Left renal pelvis (tissue), 4 donors: ENCODE measurements around the gene ZFP64. TPM values are rescaled to one million over a fixed set of nuclear protein-coding genes. Genes with fewer than 3 reads are reported as not detected.
"Not testable (repeated sequence)": the region's sequence is repeated elsewhere in the genome, so short reads cannot be mapped to it uniquely, and the experiment has no call there.

Source experiments
- DNase-seq, 4 donors: peaks; one replicate each; pipeline ENCODE4 v3.0.0-alpha.2; 2013; ENCODE audit warnings: low read depth in 4 of 4, low spot score in 3 of 4
- polyA plus RNA-seq, 4 donors: library from polyadenylated mRNA; unstranded; fragments of 120-200 nt; gene quantifications; one replicate each; pipeline ENCODE4 v1.2.1, GENCODE V29; 2013; ENCODE audit not compliant: insufficient read length in 4 of 4

The ZFP64 gene
- polyA plus RNA-seq, 4 donors, result 19.6 to 23.8 (median 21.7) TPM

- no peak for DNase-seq
Measured at GRCh38 chr20:52207020-52207810, 15.6 kb upstream of the ZFP64 start.

- DNase-seq, result no peak
Measured at GRCh38 chr20:52204136-52204535, 12.6 kb upstream of the ZFP64 start.

- DNase-seq, result no peak
Measured at GRCh38 chr20:52201395-52201794, 9.8 kb upstream of the ZFP64 start.

- DNase-seq, result no peak
Measured at GRCh38 chr20:52200870-52201269, 9.3 kb upstream of the ZFP64 start.

- no peak for DNase-seq
Measured at GRCh38 chr20:52196845-52197244, 5.3 kb upstream of the ZFP64 start.

- DNase-seq, result no peak
Measured at GRCh38 chr20:52193886-52194545, 2.4 kb upstream of the ZFP64 start.

- DNase-seq, result no peak
Measured at GRCh38 chr20:52193133-52193532, 1.6 kb upstream of the ZFP64 start.

GRCh38 chr20:52192719-52193007 lies 1.1 kb upstream of the ZFP64 start:
- DNase-seq, result not testable (repeated sequence)

GRCh38 chr20:52191916-52192718 lies 538 bp upstream of the ZFP64 start:
- peak; percentile 19 to 33 (median 28) for DNase-seq

GRCh38 chr20:52190437-52191131 lies 995 bp downstream of the ZFP64 start:
- peak; percentile 5 to 25 (median 12) for DNase-seq

- DNase-seq, result no peak
Measured at GRCh38 chr20:52181766-52182165, 9.8 kb downstream of the ZFP64 start.

GRCh38 chr20:52180180-52180840 lies 11.3 kb downstream of the ZFP64 start:
- no peak for DNase-seq

- DNase-seq, result no peak
Measured at GRCh38 chr20:52179331-52180179, 12.0 kb downstream of the ZFP64 start.

- no peak for DNase-seq
Measured at GRCh38 chr20:52178691-52179090, 12.9 kb downstream of the ZFP64 start.

- no peak for DNase-seq
Measured at GRCh38 chr20:52175840-52176239, 15.7 kb downstream of the ZFP64 start.

- DNase-seq, result no peak
Measured at GRCh38 chr20:52172392-52173047, 19.1 kb downstream of the ZFP64 start.

- DNase-seq, result no peak
Measured at GRCh38 chr20:52171025-52171424, 20.6 kb downstream of the ZFP64 start.

- no peak for DNase-seq
Measured at GRCh38 chr20:52168116-52168515, 23.5 kb downstream of the ZFP64 start.

GRCh38 chr20:52167232-52167840 lies 24.2 kb downstream of the ZFP64 start:
- DNase-seq, result no peak
